Gastrocnemius medialis (tissue), 4 donors: ENCODE data around the gene ARRDC4. TPM values are rescaled to one million over a fixed set of nuclear protein-coding genes. Genes with fewer than 3 reads are reported as not detected.

Experiments used
- ATAC-seq, 2 donors: fragments of 150-250 bp; one replicate each; pipeline ENCODE4 v1.9.1; 2016
- DNase-seq, 2 donors: peaks; one replicate each; pipeline ENCODE4 v3.0.0-alpha.2; 2019
- H3K27ac ChIP-seq, 4 donors: fragments of 200-600 bp; sonication (generic); 1 replicate in 1 of 4; 2 replicates in 3 of 4; pipeline ENCODE4 v1.5.1; 2016 to 2018; ENCODE audit warnings: mild to moderate bottlenecking in 2 of 4, moderate library complexity in 1 of 4
- H3K27me3 ChIP-seq, 3 donors: fragments of 200-600 bp; sonication (generic) in 2 of 3; 1 replicate in 1 of 3; 2 replicates in 2 of 3; pipeline versions ENCODE4 v1.5.1 to v1.6.0; 2016 to 2019; ENCODE audit warnings: mild to moderate bottlenecking in 1 of 3, moderate library complexity in 1 of 3
- H3K36me3 ChIP-seq, 2 donors: fragments of 200-600 bp; sonication (generic) in 1 of 2; one replicate each; pipeline ENCODE4 v1.5.1; 2017 to 2018
- H3K4me1 ChIP-seq, 2 donors: fragments of 200-600 bp; sonication (generic) in 1 of 2; one replicate each; pipeline ENCODE4 v1.5.1; 2016 to 2017; ENCODE audit warnings: mild to moderate bottlenecking in 2 of 2
- H3K4me3 ChIP-seq, 4 donors: fragments of 200-600 bp; sonication (generic) in 3 of 4; 1 replicate in 1 of 4; 2 replicates in 3 of 4; pipeline ENCODE4 v1.5.1; 2016 to 2019; ENCODE audit warnings: mild to moderate bottlenecking in 2 of 4
- H3K9me3 ChIP-seq, 3 donors: fragments of 200-600 bp; sonication (generic) in 2 of 3; 1 replicate in 1 of 3; 2 replicates in 2 of 3; pipeline ENCODE4 v1.5.1; 2016 to 2019
- CTCF ChIP-seq, 5 experiments: fragments of 450-650 bp in 3 of 5; fragments of 200-600 bp in 2 of 5; sonication (generic) in 2 of 5; IDR thresholded peaks in 4 of 5; conservative IDR thresholded peaks in 1 of 5; 1 replicate in 4 of 5; 2 replicates in 1 of 5; pipeline ENCODE4 v1.5.1; 2016 to 2019; ENCODE audit warnings: antibody characterized with exemption in 5 of 5, mild to moderate bottlenecking in 3 of 5, moderate library complexity in 3 of 5
- POLR2A ChIP-seq, 2 donors: fragments of 450-650 bp; IDR thresholded peaks; one replicate each; pipeline ENCODE4 v1.6.1; 2017; ENCODE audit warnings: antibody characterized with exemption in 2 of 2, mild to moderate bottlenecking in 2 of 2, moderate library complexity in 2 of 2
- in situ Hi-C, 4 donors: fragments of 200-750 bp; cut with MboI; loops; one replicate each; pipeline versions ENCODE4 v1.15.0 to v1.8.0; 2017; ENCODE audit warnings: low sequenced_read_pairs in 4 of 4
- intact Hi-C: fragments of 100-400 bp; cut with DNase I; formaldehyde crosslinking; loops from one replicate; pipeline ENCODE4 v1.15.1; 2023; ENCODE audit warnings: low total_unique reads
- total RNA-seq, 4 donors: library from RNA; depleted of rRNA; stranded (reverse); fragments of >200 nt; gene quantifications; one replicate each; pipeline versions ENCODE4 v1.1.0 to v1.2.3, GENCODE V29; 2016

Gene ARRDC4
- total RNA-seq, 4 donors from 2014 or later: 11.7 to 20.6 (median 17.7) TPM

GRCh38 chr15:97940993-97941392, 19.5 kb upstream of the ARRDC4 start:
- TF ChIP-seq POLR2A (IDR thresholded peaks at IDR 0.05) (no peak), CTCF (IDR thresholded peaks at IDR 0.05 in 4 of 5, conservative IDR thresholded peaks at IDR 0.05 in 1 of 5) (no peak)
- no peaks in the 10 kb centered on the region for H3K4me1 ChIP-seq
- no peak overlapping the region for H3K4me3 ChIP-seq
- no peak for DNase-seq
- intact Hi-C loops (no loop called here), in situ Hi-C loops (no loop called here)
- H3K27ac ChIP-seq: no peak overlapping the region
- no peaks in the 10 kb centered on the region for H3K36me3 ChIP-seq
- H3K27me3 ChIP-seq: no peaks in the 10 kb centered on the region
- no peak for ATAC-seq
- no peaks in the 10 kb centered on the region for H3K9me3 ChIP-seq

DNA sequence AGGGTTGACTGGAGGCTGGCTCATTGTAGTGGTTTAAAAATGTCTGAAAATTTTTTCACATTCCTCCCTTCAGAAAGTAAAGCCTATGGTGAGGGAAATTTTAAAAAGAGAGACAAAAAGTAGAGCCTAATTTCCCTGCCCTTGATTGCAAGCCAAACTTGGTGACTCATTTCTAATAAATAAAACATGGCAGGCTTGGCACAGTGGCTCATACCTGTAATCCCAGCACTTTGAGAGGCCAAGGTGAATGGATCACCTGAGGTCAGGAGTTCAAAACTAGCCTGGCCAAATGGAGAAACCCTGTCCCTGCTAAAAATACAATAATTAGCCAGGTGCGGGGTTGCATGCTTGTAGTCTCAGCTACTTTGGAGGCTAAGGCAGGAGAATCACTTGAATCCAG, 18.9 kb upstream of the ARRDC4 start:
- intact Hi-C loops (no loop called here), in situ Hi-C loops (no loop called here)
- Histone ChIP-seq H3K4me3 (no peak overlapping the region), H3K9me3 (no peaks in the 10 kb centered on the region), H3K27ac (no peak overlapping the region), H3K36me3 (no peaks in the 10 kb centered on the region), H3K4me1 (no peaks in the 10 kb centered on the region), H3K27me3 (no peaks in the 10 kb centered on the region)
- ATAC-seq: no peak
- DNase-seq: no peak
- no peak for TF ChIP-seq CTCF (IDR thresholded peaks at IDR 0.05 in 4 of 5, conservative IDR thresholded peaks at IDR 0.05 in 1 of 5)
- TF ChIP-seq POLR2A (IDR thresholded peaks at IDR 0.05): no peak

DNA sequence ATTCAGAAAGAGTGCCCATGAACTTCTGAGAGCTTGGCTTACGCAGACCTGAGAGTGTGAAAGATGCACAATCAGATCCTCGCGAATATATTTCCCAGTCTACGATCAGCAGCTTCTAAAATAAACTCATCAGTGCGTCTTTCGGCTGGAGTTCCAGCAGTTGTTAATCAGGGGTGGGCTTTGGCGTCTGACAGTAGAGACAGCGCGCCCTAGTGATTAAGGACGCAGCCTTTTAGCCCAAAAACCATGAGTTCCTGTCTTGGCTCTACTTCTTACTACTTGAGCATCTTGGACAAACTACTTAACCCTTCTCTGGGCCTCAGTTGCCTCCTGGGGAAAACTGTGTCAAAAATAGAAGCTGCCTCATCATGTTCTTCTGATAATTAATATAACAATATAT, 15.8 kb upstream of the ARRDC4 start:
- no peaks in the 10 kb centered on the region for H3K9me3 ChIP-seq
- no peaks in the 10 kb centered on the region for H3K4me1 ChIP-seq
- no peak for TF ChIP-seq CTCF (IDR thresholded peaks at IDR 0.05 in 4 of 5, conservative IDR thresholded peaks at IDR 0.05 in 1 of 5)
- TF ChIP-seq POLR2A (IDR thresholded peaks at IDR 0.05): no peak
- H3K27me3 ChIP-seq: no peaks in the 10 kb centered on the region
- no peak overlapping the region for H3K27ac ChIP-seq
- DNase-seq: no peak
- intact Hi-C loops: no loop called here
- no peaks in the 10 kb centered on the region for H3K36me3 ChIP-seq
- ATAC-seq: no peak
- in situ Hi-C loops: no loop called here
- no peak overlapping the region for H3K4me3 ChIP-seq

GRCh38 chr15:97947465-97948260, 12.8 kb upstream of the ARRDC4 start:
- intact Hi-C loops: no loop called here
- Histone ChIP-seq H3K9me3 (no peaks in the 10 kb centered on the region), H3K4me3 (no peak overlapping the region), H3K27me3 (no peaks in the 10 kb centered on the region), H3K36me3 (no peaks in the 10 kb centered on the region), H3K27ac (no peak overlapping the region), H3K4me1 (no peaks in the 10 kb centered on the region)
- DNase-seq: no peak
- in situ Hi-C loops: no loop called here
- ATAC-seq: no peak
- no peak for TF ChIP-seq POLR2A (IDR thresholded peaks at IDR 0.05)
- TF ChIP-seq CTCF (IDR thresholded peaks at IDR 0.05 in 4 of 5, conservative IDR thresholded peaks at IDR 0.05 in 1 of 5): no peak
